ENCODE results near the gene RUFY4.

DNA sequence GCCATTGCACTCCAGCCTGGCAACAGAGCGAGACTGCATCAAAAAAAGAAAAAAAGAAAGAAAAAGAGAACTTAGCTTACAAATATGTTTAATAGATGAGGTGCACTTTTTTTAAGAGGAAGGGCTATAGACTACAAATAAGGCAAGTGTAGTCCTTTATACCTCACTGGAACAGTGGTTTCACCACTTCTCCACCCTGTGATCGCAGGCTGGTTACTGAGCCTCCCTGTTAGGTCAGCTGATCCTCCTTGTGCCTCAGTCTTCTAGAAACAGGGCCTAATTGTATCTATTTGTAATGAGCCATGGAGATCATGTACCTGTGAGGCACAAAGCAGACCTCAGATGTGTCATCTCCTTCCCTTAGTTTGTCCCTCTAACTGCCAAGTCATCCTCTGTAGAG lies 61.3 kb downstream of the RUFY4 start:
- TF ChIP-seq, protein P1, sequence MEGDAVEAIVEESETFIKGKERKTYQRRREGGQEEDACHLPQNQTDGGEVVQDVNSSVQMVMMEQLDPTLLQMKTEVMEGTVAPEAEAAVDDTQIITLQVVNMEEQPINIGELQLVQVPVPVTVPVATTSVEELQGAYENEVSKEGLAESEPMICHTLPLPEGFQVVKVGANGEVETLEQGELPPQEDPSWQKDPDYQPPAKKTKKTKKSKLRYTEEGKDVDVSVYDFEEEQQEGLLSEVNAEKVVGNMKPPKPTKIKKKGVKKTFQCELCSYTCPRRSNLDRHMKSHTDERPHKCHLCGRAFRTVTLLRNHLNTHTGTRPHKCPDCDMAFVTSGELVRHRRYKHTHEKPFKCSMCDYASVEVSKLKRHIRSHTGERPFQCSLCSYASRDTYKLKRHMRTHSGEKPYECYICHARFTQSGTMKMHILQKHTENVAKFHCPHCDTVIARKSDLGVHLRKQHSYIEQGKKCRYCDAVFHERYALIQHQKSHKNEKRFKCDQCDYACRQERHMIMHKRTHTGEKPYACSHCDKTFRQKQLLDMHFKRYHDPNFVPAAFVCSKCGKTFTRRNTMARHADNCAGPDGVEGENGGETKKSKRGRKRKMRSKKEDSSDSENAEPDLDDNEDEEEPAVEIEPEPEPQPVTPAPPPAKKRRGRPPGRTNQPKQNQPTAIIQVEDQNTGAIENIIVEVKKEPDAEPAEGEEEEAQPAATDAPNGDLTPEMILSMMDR (IDR thresholded peaks at IDR 0.05), result no peak
- no peak for TF ChIP-seq POLR2A (IDR thresholded peaks at IDR 0.05)
